Heart right ventricle (tissue), 16 donors: ENCODE measurements around the gene ACVR1. TPM values are rescaled to one million over a fixed set of nuclear protein-coding genes. Genes with fewer than 3 reads are reported as not detected.
A peak's percentile ranks its signal among the peaks of the same experiment; 100 is the strongest.

Source experiments
- ATAC-seq, 8 donors: fragments of 200-7000 bp; cut with Tn5 transposase; one replicate each; pipeline ENCODE4 v1.9.1; 2020; ENCODE audit warnings: mild to moderate bottlenecking in 8 of 8, moderate library complexity in 8 of 8, moderate number of reproducible peaks in 1 of 8
- DNase-seq, 2 donors: peaks; one replicate each; pipeline ENCODE4 v3.0.0-alpha.2; 2020
- H3K27ac ChIP-seq, 10 donors: fragments of 200-600 bp; sonication (generic) in 2 of 10; one replicate each; pipeline versions ENCODE4 v1.5.0 to v1.8.0; 2020 to 2022; ENCODE audit warnings: mild to moderate bottlenecking in 3 of 10
- H3K27me3 ChIP-seq, 7 donors: fragments of 200-600 bp; one replicate each; pipeline ENCODE4 v1.8.0; 2021 to 2022; ENCODE audit warnings: mild to moderate bottlenecking in 2 of 7
- H3K36me3 ChIP-seq, 9 donors: fragments of 200-600 bp; sonication (generic) in 1 of 9; one replicate each; pipeline versions ENCODE4 v1.5.0 to v1.8.0; 2020 to 2022; ENCODE audit warnings: mild to moderate bottlenecking in 2 of 9
- H3K4me1 ChIP-seq, 9 donors: fragments of 200-600 bp; sonication (generic) in 1 of 9; one replicate each; pipeline versions ENCODE4 v1.5.0 to v1.8.0; 2020 to 2022; ENCODE audit warnings: mild to moderate bottlenecking in 4 of 9
- H3K4me3 ChIP-seq, 10 donors: fragments of 200-600 bp; sonication (generic) in 2 of 10; one replicate each; pipeline versions ENCODE4 v1.5.0 to v1.8.0; 2020 to 2022; ENCODE audit warnings: mild to moderate bottlenecking in 7 of 10, moderate library complexity in 2 of 10
- H3K9me3 ChIP-seq, 11 donors: fragments of 200-600 bp in 10 of 11; sonication (generic) in 2 of 11; one replicate each; pipeline versions ENCODE4 v1.5.0 to v1.8.0; 2013 to 2022; ENCODE audit warnings: mild to moderate bottlenecking in 2 of 11, control low read depth in 1 of 11, moderate library complexity in 1 of 11
- WGBS, 2 donors: extraction: QIAGEN DNeasy Blood & Tissue Kit; methylation state at CpG; one replicate each; pipeline ENCODE4 v1.1.7; 2013; ENCODE audit warnings: inconsistent platforms in 1 of 2; 5-methylcytosine and 5-hydroxymethylcytosine counted together
- intact Hi-C, 10 donors: fragments of 100-400 bp; cut with DNase I; formaldehyde crosslinking; loops; one replicate each; pipeline versions ENCODE4 v1.11.1 to v1.14.2; 2022
- polyA plus RNA-seq, 2 donors: library from polyadenylated mRNA; stranded (reverse); fragments of 200-250 nt; gene quantifications; one replicate each; pipeline ENCODE4 v1.2.3, GENCODE V29; 2013
- total RNA-seq, 10 donors: library from RNA; stranded (reverse); fragmentation: NEBNext Ultra II Directional in 3 of 10; extraction: Animal tissue kit (Norgen Biotek cat#: 25700) in 3 of 10; gene quantifications; one replicate each; pipeline versions ENCODE4 v1.2.1 to v1.2.4, GENCODE V29; 2021 to 2023
- TF ChIP-seq, protein P1 (sequence below), 9 donors: fragments of 200-600 bp; sonication (generic) in 2 of 9; IDR thresholded peaks; one replicate each; pipeline versions ENCODE4 v1.5.0 to v1.8.0; 2021 to 2022; ENCODE audit warnings: antibody characterized with exemption in 9 of 9, mild to moderate bottlenecking in 5 of 9, moderate library complexity in 1 of 9
- donor health status: Arrhythmogenic right ventricular cardiomyopathy.
- donor health status: ischemic (EF 13 %, LVEDD 7.1; RV severe dilation, severe dysfunction).
- donor health status: healthy with polysubstance abuse.
- donor health status: DM: no; HTN: yes; CAD: no.
- donor health status: DM: no; HTN: no; CAD: no.
- donor health status: ischemic (EF 25% LVEDD 6.9; RV normal size, moderate dysfunction).
- donor health status: ischemic (EF 25% LVEDD 5.7; RV mildly dilated, moderate dysfunction).
- donor health status: healthy.
- donor health status: DM: yes; HTN: yes; CAD: no.
- donor health status: Ischemic cardiomyopathy.
- donor health status: ischemic (EF 35%, LVEDD 5.7; RV mildly dilated, moderate dysfunction).
- donor health status: nonischemic (EF 11% LVEDD 7.7; RV severe dilation, severe dysfunction).
- donor health status: DM: yes; HTN: yes; CAD: no.
- donor health status: PGD.
- donor health status: ischemic (EF 29% LVEDD 5.4; RV normal size, mild dysfunction).
- donor health status: nonischemic (EF 23%, LVEDD 6.1; RV moderate dilation, normal function).

The ACVR1 gene
- total and polyA plus RNA-seq, 12 donors: 4.2 to 32.7 (median 22.2) TPM

DNA sequence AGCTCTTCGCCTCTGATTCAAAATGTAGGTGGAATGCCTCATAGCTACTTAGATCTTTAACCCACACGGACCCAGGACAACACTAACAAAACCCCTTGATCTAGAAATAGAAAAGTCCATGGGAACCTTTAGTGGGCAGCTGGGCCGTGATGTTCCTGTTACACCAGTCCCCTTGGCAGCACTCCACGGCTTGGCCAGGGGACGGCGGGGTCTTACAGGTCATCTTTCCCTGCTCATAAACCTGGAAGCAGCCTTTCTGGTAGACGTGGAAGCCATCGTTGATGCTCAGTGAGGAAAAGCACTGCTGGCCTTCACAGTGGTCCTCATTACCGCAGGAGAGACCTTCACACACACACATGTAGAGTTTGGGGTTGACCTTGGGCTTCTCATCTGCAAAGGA is 95.9 kb downstream of the ACVR1 start:
- peaks cover 8 to 41% (median 33%) of the 10 kb centered on the region in 9 donors for H3K4me1 ChIP-seq

DNA sequence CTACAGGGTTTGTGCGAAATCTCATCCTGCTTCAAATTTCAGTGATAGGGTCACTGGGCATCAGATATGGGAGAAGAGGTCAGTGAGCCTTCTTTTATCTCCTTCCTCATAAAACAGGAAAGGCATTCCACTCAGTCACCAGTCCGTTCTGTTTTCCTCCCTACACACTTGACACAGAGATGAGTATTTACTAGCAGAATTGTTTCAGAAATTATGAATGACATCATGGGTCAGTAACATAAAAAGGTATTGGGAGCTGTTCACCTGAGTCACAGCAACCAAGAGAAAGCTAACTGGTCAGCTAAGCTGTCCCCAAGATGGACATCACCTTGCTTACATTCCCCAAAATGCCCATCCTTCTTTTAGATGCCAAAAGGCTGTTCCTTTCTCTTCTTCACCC is 96.3 kb downstream of the ACVR1 start:
- H3K9me3 ChIP-seq: no peaks in the 10 kb centered on the region
- peaks cover 0 to 53% (median 7%) of the 10 kb centered on the region in 9 donors for H3K36me3 ChIP-seq
- no peak for DNase-seq
- H3K27me3 ChIP-seq: no peaks in the 10 kb centered on the region
- peaks cover 5 to 37% (median 28%) of the 10 kb centered on the region in 9 donors for H3K4me1 ChIP-seq
- ATAC-seq: no peak
- intact Hi-C loops: loop anchor here in 4 of 10 donors (5.0 kb wide), 3 partner anchors 98 to 233 kb away; partner anchors contain the start of gene ACVR1 (in 2 of the 4)
- WGBS, 2 donors: 32 to 50% methylated on average over 2 of the region's 2 CpGs
- TF ChIP-seq, protein P1, sequence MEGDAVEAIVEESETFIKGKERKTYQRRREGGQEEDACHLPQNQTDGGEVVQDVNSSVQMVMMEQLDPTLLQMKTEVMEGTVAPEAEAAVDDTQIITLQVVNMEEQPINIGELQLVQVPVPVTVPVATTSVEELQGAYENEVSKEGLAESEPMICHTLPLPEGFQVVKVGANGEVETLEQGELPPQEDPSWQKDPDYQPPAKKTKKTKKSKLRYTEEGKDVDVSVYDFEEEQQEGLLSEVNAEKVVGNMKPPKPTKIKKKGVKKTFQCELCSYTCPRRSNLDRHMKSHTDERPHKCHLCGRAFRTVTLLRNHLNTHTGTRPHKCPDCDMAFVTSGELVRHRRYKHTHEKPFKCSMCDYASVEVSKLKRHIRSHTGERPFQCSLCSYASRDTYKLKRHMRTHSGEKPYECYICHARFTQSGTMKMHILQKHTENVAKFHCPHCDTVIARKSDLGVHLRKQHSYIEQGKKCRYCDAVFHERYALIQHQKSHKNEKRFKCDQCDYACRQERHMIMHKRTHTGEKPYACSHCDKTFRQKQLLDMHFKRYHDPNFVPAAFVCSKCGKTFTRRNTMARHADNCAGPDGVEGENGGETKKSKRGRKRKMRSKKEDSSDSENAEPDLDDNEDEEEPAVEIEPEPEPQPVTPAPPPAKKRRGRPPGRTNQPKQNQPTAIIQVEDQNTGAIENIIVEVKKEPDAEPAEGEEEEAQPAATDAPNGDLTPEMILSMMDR (IDR thresholded peaks at IDR 0.05): no peak
- no peak overlapping the region for H3K27ac ChIP-seq
- H3K4me3 ChIP-seq: no peak overlapping the region

More for the DNA sequence above, 95.9 kb downstream of the ACVR1 start:
- intact Hi-C loops: loop anchor here in 1 of 10 donors (5.0 kb wide), 1 partner anchor 97 kb away; the partner anchor contains the start of gene ACVR1
- DNase-seq (no peak), ATAC-seq (no peak)
- TF ChIP-seq, protein P1 (IDR thresholded peaks at IDR 0.05): no peak
- WGBS, 2 donors: 81 to 84% methylated on average over 9 of the region's 9 CpGs
- no peaks in the 10 kb centered on the region for H3K27me3 ChIP-seq
- no peak overlapping the region for H3K27ac ChIP-seq
- H3K4me3 ChIP-seq: no peak overlapping the region
- H3K36me3 ChIP-seq: peaks cover 0 to 49% (median 7%) of the 10 kb centered on the region in 9 donors
- no peaks in the 10 kb centered on the region for H3K9me3 ChIP-seq

DNA sequence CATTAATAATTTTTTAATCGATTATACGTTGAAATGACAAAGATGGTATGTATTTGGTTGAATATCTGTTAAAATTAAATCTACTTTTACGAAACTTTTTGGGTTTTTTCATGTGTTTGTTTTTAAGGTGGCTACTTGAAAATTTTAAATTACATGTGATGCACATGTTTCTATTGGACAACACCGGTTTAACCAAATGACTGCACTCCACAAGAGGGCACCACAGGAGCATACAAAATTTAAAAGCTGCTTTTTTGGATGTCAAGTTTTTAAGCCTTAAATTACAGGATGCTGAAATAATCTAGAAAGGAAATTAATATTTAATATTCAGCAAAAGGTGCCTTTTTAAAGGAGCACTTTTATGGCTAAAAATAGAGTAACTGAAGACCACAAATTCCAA is 98.7 kb downstream of the ACVR1 start:
- intact Hi-C loops: loop anchor here in 9 of 10 donors (1.0 to 5.0 kb wide), 5 partner anchors 100 to 235 kb away; partner anchors contain the start of gene ACVR1 (in 1 of the 9)
- H3K27me3 ChIP-seq: no peaks in the 10 kb centered on the region
- peak in 1 of 8 donors; percentile 44 for ATAC-seq
- no peaks in the 10 kb centered on the region for H3K9me3 ChIP-seq
- H3K4me1 ChIP-seq: peaks cover 5 to 16% (median 11%) of the 10 kb centered on the region in 9 donors
- H3K36me3 ChIP-seq: peaks cover 0 to 77% (median 17%) of the 10 kb centered on the region in 9 donors
- DNase-seq: peak in 1 of 2 donors; percentile 44
- WGBS, 2 donors: 69 to 70% methylated on average over 4 of the region's 4 CpGs
- H3K27ac ChIP-seq: no peak overlapping the region
- H3K4me3 ChIP-seq: no peak overlapping the region
- TF ChIP-seq, protein P1 (IDR thresholded peaks at IDR 0.05): peak; percentile 47 to 85 (median 72)

- no peaks in the 10 kb centered on the region for H3K4me1 ChIP-seq
- TF ChIP-seq, protein P1 (IDR thresholded peaks at IDR 0.05): no peak
- H3K36me3 ChIP-seq: peaks cover 0 to 100% (median 39%) of the 10 kb centered on the region in 9 donors
- no peaks in the 10 kb centered on the region for H3K9me3 ChIP-seq
- WGBS, 2 donors: 29 to 59% methylated on average over 1 of the region's 1 CpG
- H3K27ac ChIP-seq: no peak overlapping the region
- intact Hi-C loops: no loop called here
- H3K27me3 ChIP-seq: no peaks in the 10 kb centered on the region
- no peak for DNase-seq
- no peak for ATAC-seq
- no peak overlapping the region for H3K4me3 ChIP-seq
Measured at GRCh38 chr2:157771234-157771633, 104.9 kb downstream of the ACVR1 start.
